ENCODE measurements around the gene DGCR6.

DNA sequence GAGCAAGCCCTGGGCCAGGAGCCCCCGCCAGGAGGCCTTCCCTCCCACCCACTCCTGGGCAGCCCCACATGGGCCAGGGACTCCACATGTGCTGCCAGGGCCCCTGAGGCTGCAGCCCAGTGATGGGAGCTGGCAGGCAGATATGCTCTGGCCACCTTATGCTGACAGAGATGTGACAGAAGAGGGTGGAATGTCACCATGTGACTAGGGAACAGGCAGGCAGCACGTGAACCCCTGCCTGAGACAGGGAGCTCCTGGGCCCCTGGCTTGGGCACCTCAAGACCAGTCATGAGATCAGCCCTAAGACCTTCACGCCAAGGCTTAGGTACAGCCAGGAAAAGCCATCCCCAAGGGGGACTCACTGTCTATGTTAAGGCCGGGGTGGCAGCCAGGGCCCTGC is 20.9 kb downstream of the DGCR6 start:
- TF ChIP-seq, protein P1, sequence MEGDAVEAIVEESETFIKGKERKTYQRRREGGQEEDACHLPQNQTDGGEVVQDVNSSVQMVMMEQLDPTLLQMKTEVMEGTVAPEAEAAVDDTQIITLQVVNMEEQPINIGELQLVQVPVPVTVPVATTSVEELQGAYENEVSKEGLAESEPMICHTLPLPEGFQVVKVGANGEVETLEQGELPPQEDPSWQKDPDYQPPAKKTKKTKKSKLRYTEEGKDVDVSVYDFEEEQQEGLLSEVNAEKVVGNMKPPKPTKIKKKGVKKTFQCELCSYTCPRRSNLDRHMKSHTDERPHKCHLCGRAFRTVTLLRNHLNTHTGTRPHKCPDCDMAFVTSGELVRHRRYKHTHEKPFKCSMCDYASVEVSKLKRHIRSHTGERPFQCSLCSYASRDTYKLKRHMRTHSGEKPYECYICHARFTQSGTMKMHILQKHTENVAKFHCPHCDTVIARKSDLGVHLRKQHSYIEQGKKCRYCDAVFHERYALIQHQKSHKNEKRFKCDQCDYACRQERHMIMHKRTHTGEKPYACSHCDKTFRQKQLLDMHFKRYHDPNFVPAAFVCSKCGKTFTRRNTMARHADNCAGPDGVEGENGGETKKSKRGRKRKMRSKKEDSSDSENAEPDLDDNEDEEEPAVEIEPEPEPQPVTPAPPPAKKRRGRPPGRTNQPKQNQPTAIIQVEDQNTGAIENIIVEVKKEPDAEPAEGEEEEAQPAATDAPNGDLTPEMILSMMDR (IDR thresholded peaks at IDR 0.05): no peak
- TF ChIP-seq POLR2A (IDR thresholded peaks at IDR 0.05; ENCODE audit: low read depth): no peak
- no peak for TF ChIP-seq POLR2AphosphoS5 (IDR thresholded peaks at IDR 0.05)

Measured in esophagus muscularis mucosa (tissue), 3 donors.